Lung (tissue), 12 donors: ENCODE measurements around the gene SLC6A18. TPM values are rescaled to one million over a fixed set of nuclear protein-coding genes. Genes with fewer than 3 reads are reported as not detected.
"Not testable (repeated sequence)": the region's sequence is repeated elsewhere in the genome, so short reads cannot be mapped to it uniquely, and the experiment has no call there.

Experiments
- ATAC-seq: fragments of 200-7000 bp; cut with Tn5 transposase; one replicate; pipeline ENCODE4 v1.9.1; 2020; ENCODE audit warnings: moderate number of reproducible peaks; ENCODE audit not compliant: insufficient read depth, low FRiP score
- DNase-seq, 3 donors: peaks; one replicate each; pipeline ENCODE4 v3.0.0-alpha.2; 2013 to 2017
- H3K27ac ChIP-seq, 2 donors: one replicate each; pipeline ENCODE4 v1.5.1; 2013; ENCODE audit warnings: mild to moderate bottlenecking in 2 of 2, moderate library complexity in 2 of 2, control low read depth in 1 of 2, inconsistent platforms in 1 of 2, low read depth in 1 of 2, low read length in 1 of 2
- H3K27me3 ChIP-seq, 3 donors: one replicate each; pipeline ENCODE4 v1.5.1; 2013; ENCODE audit warnings: low read length in 2 of 3; ENCODE audit not compliant: control insufficient read depth in 3 of 3, insufficient read depth in 3 of 3
- H3K36me3 ChIP-seq, 4 donors: one replicate each; pipeline ENCODE4 v1.5.1; 2013; ENCODE audit warnings: low read length in 4 of 4, mild to moderate bottlenecking in 1 of 4, moderate library complexity in 1 of 4; ENCODE audit not compliant: control insufficient read depth in 4 of 4, insufficient read depth in 4 of 4
- H3K4me1 ChIP-seq, 5 donors: one replicate each; pipeline ENCODE4 v1.5.1; 2013; ENCODE audit warnings: low read length in 5 of 5, mild to moderate bottlenecking in 2 of 5, moderate library complexity in 1 of 5; ENCODE audit not compliant: control insufficient read depth in 5 of 5, insufficient read depth in 5 of 5
- H3K4me3 ChIP-seq: one replicate; pipeline ENCODE4 v1.5.1; 2013; ENCODE audit warnings: mild to moderate bottlenecking, control low read depth, moderate library complexity
- H3K9ac ChIP-seq, 2 donors: one replicate each; pipeline ENCODE4 v1.5.1; 2013; ENCODE audit warnings: low read length in 2 of 2, control low read depth in 1 of 2; ENCODE audit not compliant: insufficient read depth in 1 of 2
- H3K9me3 ChIP-seq, 4 donors: one replicate each; pipeline ENCODE4 v1.5.1; 2013; ENCODE audit warnings: low read length in 3 of 4, mild to moderate bottlenecking in 1 of 4, moderate library complexity in 1 of 4; ENCODE audit not compliant: control insufficient read depth in 4 of 4, insufficient read depth in 3 of 4
- CTCF ChIP-seq: IDR thresholded peaks from 2 replicates; pipeline ENCODE4 v1.5.1; 2012; ENCODE audit warnings: mild to moderate bottlenecking; ENCODE audit errors: control extremely low read depth, extremely low read depth
- WGBS, 2 donors: extraction: QIAGEN DNeasy Blood & Tissue Kit; methylation state at CpG; one replicate each; pipeline ENCODE4 v1.1.7; 2013; 5-methylcytosine and 5-hydroxymethylcytosine counted together
- polyA plus RNA-seq, 2 donors: library from polyadenylated mRNA; stranded (reverse); fragments of 200-250 nt; gene quantifications; one replicate each; pipeline ENCODE4 v1.2.1, GENCODE V29; 2013
- total RNA-seq, 2 donors: library from RNA; depleted of rRNA in 1 of 2; stranded (reverse); fragments of >200 nt in 1 of 2; gene quantifications; one replicate each; pipeline ENCODE4 v1.2.1, GENCODE V29; 2014 to 2021
- donor health status: control.
- donor health status: control.
- donor health status: Bipolar disorder and iron deficiency.
- donor health status: healthy.
- donor health status: DM: yes; HTN: yes; CAD: no.

SLC6A18 gene
- total and polyA plus RNA-seq, 4 donors, result not detected

GRCh38 chr5:1282131-1282992 is 57.2 kb downstream of the SLC6A18 start:
- no peaks in the 10 kb centered on the region for H3K4me1 ChIP-seq
- H3K9me3 ChIP-seq, result peaks cover 0 to 11% (median 0%) of the 10 kb centered on the region in 4 donors
- H3K27ac ChIP-seq, result no peak overlapping the region
- no peak overlapping the region for H3K9ac ChIP-seq
- 82 to 90% methylated on average over 37 of the region's 37 CpGs for WGBS, 2 donors
- no peaks in the 10 kb centered on the region for H3K27me3 ChIP-seq
- no peaks in the 10 kb centered on the region for H3K36me3 ChIP-seq
- TF ChIP-seq CTCF, result no peak
- H3K4me3 ChIP-seq, result no peak overlapping the region
- no peak for ATAC-seq
- peak; percentile 32 to 71 (median 42) for DNase-seq

- peak in 1 of 3 donors; percentile 6 for DNase-seq
- ATAC-seq, result not testable (repeated sequence)
- WGBS, 2 donors, result 90 to 95% methylated on average over 40 of the region's 40 CpGs
Observed at GRCh38 chr5:1282993-1283728, 58.0 kb downstream of the SLC6A18 start.

GRCh38 chr5:1283729-1284041 is 58.5 kb downstream of the SLC6A18 start:
- peaks cover 0 to 10% (median 0%) of the 10 kb centered on the region in 4 donors for H3K9me3 ChIP-seq
- not testable (repeated sequence) for H3K9ac ChIP-seq, DNase-seq, H3K27me3 ChIP-seq, H3K36me3 ChIP-seq, H3K4me1 ChIP-seq, ATAC-seq, H3K4me3 ChIP-seq, H3K27ac ChIP-seq
- 90 to 91% methylated on average over 16 of the region's 16 CpGs for WGBS, 2 donors

More at GRCh38 chr5:1282993-1283728, 58.0 kb downstream of the SLC6A18 start:
- H3K4me3 ChIP-seq, H3K4me1 ChIP-seq, H3K36me3 ChIP-seq, H3K27me3 ChIP-seq, H3K9ac ChIP-seq, H3K27ac ChIP-seq: not testable (repeated sequence)
- H3K9me3 ChIP-seq, result peaks cover 0 to 10% (median 0%) of the 10 kb centered on the region in 4 donors

- not testable (repeated sequence) for H3K4me1 ChIP-seq, H3K27ac ChIP-seq, H3K9ac ChIP-seq, H3K27me3 ChIP-seq, H3K36me3 ChIP-seq, DNase-seq, H3K4me3 ChIP-seq, ATAC-seq
- 87 to 92% methylated on average over 27 of the region's 27 CpGs for WGBS, 2 donors
- H3K9me3 ChIP-seq, result peaks cover 0 to 11% (median 0%) of the 10 kb centered on the region in 4 donors
Observed at GRCh38 chr5:1284336-1284970, 59.3 kb downstream of the SLC6A18 start.
